CD4-positive, alpha-beta T cell treated with Interleukin-6 at 100 ng/mL for 8 hours (primary cell): ENCODE data around the gene CLTRN.
"Not testable (repeated sequence)": the region's sequence is repeated elsewhere in the genome, so short reads cannot be mapped to it uniquely, and the experiment has no call there.

Source experiments
- DNase-seq: peaks from one replicate; pipeline ENCODE4 v3.0.0-alpha.2; 2020; ENCODE audit warnings: mixed read lengths, low spot score

CLTRN gene, protein sequence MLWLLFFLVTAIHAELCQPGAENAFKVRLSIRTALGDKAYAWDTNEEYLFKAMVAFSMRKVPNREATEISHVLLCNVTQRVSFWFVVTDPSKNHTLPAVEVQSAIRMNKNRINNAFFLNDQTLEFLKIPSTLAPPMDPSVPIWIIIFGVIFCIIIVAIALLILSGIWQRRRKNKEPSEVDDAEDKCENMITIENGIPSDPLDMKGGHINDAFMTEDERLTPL

DNA sequence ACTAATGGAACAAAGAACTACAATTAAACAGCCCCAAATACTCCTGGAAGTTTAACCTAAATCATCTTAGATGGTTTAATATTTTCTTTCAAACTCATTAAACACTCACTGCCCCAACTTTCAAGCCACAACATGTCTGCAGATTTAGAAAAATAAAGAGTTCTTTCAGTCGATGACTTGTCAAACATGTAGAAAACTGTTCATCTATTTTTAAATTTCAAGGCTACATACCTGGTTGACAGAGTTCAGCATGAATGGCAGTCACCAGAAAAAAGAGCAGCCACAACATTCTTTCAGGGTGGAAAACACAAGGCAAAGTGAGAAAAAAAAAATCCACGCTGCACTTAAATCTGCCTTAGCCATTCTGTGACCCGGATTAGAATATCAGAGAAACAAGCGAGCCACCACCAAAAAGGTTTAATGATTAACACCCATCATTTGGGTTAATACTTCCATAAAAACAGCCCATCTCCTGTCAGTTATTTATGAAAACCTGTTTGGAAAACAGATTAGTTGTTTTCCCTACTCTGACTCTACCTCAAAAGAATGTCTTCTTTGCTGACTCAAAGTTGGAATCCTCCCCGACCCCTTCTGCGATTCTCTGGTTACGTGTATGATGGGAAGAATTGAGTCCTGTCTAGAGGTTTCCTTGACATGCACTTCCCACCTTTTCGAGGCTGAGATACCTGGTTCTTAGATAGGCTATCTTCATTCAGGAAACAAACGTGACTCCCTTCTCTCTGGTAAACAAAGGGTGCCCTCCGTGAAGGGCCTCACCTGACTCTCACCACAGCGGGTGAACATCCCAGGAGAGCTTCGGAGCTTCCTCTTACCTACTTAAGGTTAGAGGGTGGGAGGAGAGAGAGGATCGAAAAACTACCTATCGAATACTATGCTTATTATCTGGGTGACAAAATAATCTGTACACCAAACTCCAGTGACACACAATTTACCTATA is at the start of gene CLTRN:
CLTRN (minus strand) TSS at position 319 of the 958 bp plus-strand sequence; CDS start at position 289, 30 bp downstream.
- DNase-seq: no peak

DNA sequence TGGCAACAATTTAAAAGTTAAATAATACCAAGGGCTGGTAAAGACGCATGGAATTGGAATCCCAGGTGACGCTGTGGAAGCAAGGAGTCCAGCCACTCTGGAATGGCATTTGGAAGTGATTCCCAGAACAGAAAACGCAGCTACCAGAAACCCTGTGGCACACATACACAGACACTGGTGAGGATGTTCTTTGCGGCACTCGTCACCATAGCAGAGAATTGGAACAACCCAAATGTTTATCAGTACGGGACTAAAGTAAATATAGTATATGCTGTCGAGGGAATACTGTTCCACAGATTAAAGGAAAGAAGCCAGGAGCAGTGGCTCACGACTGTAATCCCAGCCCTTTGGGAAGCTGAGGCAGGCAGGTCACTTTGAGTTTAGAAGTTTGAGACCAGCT is 39.7 kb upstream of the CLTRN start:
- not testable (repeated sequence) for DNase-seq

DNA sequence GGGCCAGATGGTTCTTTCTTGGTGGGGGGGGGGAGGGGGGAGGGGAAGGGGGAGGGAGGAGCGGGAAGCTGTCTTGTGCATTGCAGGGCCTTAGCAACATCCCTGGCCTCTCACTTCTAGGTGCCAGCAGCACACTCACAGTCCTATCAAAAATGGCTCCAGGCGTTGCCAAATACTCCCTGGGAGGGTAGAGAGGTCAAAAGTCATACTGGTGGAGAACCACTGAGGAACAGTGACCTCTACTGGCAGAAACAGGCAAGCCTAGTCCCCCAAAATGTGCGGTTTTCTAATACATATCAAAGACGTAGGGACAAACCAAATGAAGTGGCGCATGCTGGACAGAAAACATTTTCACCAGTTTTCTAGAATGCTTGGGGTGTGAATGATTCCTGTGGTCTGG is 39.2 kb upstream of the CLTRN start:
- not testable (repeated sequence) for DNase-seq

DNA sequence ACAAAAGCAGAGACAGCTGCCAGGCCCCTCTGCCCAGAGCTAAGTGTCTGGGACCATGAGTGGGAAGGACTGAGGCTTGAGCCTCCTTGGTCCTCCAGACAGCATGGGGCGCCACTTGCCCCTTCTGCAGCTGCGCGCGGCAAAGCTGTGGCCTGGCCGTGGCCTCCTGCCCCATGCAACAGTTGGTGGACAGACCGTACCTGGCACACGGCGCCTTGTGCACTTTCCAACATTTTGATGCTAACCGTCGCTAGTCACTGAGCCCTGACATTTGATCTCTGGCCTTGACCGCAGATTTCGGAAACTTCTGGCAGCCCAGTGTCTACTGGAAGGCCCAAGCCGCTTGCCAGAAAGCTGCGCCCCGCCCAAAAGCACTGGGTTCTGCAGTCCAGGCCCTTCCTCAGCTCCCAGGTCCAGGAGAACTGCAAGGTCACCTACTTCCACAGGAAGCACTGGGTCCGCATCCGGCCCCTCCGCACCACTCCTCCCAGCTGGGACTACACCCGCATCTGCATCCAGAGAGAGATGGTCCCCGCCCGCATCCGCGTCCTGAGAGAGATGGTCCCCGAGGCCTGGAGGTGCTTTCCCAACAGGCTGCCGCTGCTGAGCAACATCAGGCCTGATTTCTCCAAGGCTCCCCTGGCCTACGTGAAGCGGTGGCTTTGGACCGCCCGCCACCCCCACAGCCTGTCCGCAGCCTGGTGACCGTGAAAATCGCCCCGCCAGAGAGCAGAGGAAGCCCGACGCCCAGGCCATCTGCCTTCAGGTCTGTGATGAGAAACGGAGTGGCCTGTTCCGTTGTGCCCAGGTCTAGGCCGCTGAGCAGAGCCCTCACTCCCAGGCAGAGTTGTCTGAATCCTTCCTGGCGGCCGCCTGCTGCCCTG is 38.1 kb upstream of the CLTRN start:
- DNase-seq: no peak

DNA sequence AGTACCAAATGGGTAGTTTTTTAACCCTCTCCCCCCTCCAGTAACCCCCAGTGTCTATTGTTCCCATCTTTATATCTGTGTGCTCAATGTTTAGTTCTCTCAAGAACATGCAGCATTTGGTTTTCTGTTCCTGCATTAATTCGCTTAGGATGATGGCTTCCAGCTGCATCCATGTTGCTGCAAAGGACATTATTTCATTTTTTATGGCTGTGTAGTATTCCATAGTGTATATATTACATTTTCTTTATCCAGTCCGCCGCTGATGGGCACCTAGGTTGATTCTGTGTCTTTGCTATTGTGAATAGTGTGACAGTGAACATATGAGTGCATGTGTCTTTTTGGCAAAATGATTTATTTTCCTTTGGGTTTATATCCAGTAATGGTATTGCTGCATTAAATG is 31.9 kb upstream of the CLTRN start:
- no peak for DNase-seq

DNA sequence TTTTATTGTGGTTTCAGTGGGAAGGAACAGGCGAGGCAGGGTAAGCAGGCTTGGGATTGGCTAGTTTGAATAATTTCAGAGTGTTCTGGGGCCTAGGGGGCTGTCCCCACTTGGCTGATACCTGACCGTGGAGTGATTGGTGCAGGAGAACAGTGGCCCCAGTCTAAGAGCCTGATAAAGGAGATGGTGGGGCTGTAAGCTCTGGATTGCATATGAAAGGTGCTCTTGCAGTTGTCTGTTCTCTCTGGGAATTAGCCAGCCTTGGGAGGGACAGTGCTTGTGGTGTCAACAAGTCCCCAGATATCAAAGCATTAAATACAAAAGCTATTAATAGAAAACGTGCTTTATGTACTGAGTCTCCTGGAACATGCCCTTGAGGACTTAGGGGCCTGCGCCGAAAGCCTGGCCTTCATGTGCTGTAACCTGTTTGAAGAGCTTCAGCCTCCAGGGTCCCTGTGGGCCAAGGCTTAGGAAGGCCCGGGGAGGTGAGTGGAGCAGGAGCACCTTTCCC is 30.4 kb upstream of the CLTRN start:
- no peak for DNase-seq

DNA sequence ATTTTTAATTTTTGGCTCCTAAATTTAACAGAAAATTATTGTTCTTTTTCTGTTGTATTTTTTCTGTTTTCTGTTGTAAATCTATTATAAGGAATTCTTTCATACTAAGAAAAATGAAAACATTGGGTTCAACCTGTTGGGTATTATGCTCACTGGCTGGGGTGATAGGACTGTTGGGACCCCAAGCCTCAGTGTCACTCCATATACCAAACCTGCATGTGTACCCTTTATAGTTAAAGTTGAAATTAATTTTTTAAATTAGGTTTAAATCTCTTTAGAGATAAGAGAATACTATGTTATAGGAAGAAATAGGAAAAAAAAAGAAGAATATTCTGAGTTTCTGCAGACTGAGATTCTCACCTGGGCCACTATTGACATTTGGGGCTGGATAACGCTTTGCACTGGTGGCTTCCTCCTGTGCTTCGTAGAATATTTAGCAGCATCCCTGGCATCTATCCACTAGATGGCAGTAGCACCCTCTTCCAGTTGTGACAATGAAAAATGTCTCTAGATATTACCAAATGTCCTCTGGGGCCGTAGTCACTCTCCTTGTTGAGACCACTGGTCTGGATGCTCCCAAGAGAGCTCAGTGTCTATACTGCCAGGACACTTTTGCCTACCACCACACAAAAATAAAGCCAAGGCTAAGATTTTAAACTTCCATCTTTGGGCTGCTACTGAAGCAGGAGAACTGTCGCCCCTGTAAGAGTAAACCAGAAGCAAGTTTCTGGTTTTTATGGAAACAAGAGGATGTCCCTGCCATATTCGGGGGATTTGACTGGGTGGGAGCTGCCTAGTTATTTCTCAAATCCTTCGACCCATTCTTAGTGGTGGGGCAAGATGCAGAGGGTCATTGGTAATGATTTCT is 22.4 kb upstream of the CLTRN start:
- DNase-seq: peak; percentile 74

DNA sequence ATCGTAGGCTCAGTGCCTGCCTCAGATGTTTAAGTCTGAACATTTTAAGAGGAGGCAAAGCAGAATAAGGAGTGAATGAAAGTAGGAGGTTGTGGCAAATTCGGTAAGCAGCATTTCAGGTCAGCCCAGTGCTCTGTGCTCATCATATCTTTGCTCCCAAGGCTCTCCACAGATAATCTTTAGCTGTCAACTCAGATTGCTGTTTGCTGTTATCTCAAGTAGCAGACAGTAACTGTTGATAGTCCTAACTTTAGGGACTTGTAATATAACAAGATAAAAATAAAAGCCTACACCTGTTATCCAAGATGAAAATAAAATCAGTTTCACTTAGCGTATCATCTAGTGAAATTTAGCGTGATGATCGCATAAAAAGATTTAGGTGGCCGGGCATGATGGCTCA is 18.6 kb upstream of the CLTRN start:
- DNase-seq: no peak

DNA sequence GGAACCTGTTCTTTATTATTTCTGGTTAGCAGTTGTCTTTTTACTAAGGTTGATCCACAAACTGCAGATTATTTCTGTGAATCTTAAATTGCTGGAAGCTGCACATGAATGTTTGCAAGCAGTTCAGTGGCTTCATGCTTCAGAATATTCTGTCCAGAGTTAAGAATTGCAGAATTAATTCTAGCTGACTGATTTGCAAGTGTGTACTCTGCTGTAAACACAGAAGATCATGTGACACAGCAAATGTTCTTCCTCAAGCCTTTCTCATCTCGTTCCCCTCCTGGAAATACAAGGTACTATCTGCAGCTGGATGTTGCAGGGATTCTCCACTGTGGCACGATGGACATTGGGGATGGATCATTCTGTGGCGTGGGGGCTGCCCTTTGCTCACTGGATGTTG is 16.8 kb upstream of the CLTRN start:
- no peak for DNase-seq

DNA sequence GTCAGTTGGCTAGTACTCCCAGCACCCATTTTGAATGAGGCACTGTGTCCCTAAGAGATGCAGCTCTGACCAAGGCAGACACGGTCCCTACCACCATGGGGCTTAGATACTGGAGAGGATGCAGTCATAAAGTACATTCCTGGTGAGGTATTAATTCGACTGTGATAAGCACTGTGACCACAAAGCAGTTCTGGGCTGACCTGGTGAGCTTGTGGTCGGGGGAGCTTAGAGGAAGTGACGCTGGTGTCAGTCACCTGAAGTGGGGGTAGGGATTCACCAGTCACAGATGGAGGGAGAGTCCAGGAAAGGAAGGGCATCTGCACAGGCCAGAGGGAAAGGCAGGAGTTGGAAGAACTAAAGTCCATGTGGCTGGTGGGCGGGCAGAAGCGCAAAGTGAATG is 15.8 kb upstream of the CLTRN start:
- no peak for DNase-seq

DNA sequence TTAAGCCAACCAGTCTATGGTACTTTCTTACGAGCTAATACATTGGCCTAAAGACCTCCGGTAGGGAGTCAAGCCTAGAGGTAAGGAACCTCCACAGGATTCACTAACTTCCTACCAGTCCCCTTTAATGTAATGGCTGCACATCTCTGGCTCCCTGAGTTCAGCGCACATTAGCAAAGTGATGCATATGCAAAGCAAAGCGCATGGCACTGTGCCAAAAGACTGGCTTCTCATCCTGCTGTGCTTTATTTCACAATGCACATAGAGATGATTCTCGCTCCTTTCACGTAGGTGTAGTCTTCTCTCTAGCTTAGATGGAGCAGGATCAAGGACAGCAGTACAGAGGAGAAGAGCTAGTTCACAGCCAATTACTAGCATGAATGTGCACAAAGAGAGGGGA is 14.6 kb upstream of the CLTRN start:
- no peak for DNase-seq

DNA sequence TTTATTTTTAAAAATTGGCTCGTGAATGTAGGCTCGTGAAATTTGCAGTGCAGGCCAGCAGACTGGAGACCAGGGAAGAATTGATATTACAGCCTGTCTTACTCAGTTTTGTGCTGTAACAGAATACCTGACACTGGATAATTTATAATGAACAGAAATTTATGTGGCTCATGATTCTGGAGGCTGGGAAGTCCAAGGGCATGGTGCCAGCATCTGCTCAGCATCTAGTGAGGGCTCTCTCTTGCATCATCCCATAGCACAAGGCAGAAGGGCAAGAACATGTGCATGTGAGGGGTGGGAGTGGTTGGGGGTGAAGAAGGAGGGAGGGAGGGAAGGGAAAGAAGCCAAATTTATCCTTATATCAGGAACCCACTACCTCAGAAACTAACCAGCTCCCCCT is 13.7 kb upstream of the CLTRN start:
- DNase-seq: no peak

DNA sequence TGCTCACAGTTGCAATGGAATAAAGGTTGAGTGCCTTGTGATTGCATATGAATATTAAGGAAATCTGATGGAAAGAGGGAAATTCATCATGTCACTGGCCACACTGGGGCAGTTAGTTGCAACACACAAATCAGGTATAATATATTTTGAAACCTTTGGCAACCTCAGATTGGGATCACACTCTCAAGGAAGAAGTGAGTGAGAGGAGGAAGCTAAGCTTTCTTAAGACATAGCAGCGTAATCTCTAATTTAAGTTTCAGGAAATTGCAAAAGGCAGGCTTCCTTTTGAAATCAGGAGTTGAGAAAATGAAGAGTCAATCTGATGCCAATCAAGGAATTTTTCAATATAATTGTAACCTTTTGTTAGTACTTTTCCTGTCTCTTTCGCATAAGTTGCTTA is 12.3 kb upstream of the CLTRN start:
- no peak for DNase-seq

DNA sequence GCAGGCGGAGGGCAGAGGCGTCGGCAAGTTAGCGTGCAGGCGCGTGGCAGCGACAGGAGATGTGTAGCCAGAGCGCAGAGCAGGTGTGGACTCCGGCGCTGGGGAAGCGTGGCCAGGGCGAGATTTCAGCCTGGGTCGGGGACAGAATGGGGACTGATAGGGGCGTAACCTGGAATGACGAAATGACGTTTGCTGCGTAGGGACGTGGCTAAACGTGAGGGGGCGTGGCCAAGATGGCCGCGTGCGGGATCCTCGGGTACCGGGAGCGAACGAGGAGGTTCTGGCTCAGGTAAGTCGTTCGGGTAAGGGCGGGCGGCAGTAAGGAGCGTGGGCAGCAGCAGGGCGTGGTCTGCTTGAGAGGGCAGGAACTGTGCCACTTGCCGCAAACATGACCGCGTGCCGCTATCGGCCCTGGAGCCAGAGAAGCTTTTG is 10.9 kb upstream of the CLTRN start:
- DNase-seq: peak; percentile 83

DNA sequence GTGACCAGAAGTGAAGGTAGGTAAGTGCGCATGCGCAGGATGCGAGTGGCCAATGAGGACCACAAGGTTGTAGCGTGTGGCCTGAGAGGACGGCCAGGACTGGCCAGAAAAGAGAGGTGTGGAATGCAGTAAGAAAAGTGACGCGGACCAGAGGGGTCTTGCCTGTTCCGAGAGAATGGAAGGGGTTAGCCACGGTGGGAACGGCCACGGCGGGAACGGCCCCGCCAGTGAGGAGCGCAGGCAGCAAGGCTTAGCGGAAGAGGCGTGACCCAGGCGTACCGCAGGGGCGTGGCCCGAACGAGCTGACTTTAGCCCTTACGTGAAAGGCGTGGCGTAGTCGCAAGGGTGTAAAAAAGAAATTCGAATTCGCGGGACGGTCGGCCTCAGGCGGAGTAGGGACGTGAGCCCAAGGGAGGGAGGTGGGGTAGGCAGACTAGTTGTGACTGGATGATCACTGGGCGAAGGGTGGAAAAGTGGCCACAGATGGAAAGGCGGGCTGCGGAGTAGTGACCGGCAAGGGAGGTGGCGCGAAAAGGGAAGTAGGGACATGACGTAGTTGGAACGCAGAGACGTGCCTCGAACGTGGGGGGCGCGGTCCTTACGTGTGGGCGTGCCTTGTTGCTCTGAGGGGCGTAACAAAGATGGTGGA is 10.4 kb upstream of the CLTRN start:
- peak; percentile 92 for DNase-seq

DNA sequence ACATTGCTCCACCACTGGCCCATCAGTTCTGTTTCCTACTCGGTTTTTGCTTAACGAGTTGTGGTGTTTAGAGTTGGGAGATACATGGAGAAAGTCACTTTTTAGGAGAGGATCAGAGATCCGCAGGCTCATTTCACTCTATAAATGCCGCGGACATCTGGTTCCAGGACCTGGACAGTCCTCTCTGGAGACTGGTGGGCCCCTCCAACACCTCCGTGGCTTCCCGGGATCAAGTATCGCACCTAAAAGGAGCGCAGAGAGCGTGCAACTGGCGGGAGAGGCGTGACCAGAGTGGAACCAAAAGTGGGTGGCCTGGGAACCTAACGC is 9.9 kb upstream of the CLTRN start:
- no peak for DNase-seq

DNA sequence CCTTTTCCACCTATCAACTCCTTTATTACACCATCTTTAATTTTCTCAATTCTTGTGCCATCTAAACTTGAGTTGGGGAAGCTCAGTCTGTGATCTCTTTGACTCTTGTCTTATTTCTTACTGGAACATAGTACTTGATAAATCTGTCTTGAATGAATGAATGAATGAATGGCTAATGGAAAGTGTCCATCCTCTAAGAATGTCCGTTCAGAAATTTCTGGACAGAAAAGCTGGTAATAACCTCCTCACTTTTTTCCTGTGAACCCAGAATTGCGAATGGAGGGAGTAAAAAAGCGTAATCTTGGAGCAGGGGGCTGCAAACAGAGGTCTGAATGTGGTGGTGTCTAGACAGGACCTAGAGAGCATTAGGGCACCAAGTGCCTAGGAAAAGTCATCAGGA is 9.4 kb upstream of the CLTRN start:
- DNase-seq: no peak

DNA sequence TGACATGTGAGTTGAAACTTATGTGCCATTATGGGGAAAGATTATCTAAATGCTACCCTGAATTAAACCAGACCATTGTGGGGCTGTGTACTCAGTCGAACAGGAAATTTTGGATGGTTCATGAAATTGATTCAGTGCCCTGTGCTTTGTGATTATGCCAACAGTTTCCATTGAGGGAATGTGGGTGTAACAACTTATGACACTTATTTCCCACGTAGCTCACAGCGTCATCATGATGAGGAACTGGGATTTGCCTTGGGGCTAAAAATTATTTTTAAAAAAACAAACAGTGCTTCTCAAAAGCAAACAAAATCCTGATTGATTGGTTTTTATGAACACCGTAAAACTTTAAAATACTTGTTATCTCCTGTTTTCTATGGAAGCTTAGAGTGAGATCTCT is 8.3 kb upstream of the CLTRN start:
- no peak for DNase-seq

DNA sequence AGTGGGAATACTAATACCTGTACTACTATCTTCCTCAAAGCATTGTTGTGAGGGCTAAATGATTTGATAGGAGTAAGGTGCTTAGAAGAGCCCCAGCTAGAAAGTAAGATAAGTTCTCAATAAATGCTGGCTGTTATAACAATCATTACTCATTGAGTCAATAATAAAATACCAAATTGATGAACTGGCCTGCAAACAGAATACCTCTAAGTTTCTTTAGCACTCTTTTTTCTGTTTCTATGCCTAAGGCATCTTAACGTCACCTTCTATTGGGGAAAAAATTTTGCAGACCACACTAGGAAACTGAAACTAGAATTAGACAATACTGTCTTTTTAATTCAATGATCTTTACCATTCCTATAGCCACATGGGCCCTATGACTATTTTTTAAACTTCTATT is 1.2 kb downstream of the CLTRN start:
- no peak for DNase-seq

DNA sequence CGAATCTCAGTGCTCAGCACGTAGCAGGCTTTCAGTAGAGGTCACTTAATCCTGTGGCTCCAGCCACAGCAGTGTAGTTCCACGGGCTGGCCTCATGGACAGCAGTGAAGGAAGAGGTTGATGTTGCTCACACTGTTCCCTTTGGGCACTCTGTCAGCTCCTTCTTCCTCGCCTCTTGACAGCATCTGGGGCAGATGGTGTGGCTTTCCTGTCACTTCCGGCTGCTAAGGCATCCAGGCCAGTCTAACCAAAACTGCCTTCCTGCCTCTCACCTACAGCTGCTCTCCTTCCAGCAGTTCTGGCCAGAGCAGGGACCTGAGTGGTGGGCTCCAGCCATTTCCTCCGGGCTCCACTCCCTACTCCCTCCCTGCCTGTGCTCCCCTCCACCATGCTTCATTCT is 9.8 kb downstream of the CLTRN start:
- DNase-seq: not testable (repeated sequence)

DNA sequence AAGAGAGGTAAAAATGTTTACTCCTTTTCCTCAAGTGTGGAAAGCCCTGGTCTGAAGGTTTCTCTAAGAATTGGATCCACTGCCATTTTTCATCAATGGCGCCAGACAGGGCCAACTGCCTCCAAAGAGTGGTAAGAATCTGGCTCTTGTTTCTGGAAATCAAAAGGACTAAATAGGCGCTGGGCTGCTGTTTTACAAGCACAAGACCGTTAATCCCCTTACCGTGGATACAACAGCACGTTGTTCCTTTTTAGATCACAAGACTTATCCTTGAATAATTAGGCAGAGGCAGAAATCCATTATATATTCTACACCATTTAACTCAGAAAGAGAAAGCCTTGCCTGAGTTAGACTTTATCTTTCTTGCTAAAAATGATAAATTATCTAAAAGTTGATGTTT is 10.6 kb downstream of the CLTRN start:
- DNase-seq: no peak
